ENCODE measurements around the gene PPP1R8. TPM values are rescaled to one million over a fixed set of nuclear protein-coding genes. Genes with fewer than 3 reads are reported as not detected.
A peak's percentile ranks its signal among the peaks of the same experiment; 100 is the strongest.
"Not testable (repeated sequence)": the region's sequence is repeated elsewhere in the genome, so short reads cannot be mapped to it uniquely, and the experiment has no call there.

PPP1R8 gene
- total RNA-seq, 1 donor = 31.4 TPM

GRCh38 chr1:27858072-27858948 is 27.7 kb downstream of the PPP1R8 start:
- no peak overlapping the region for H3K4me3 ChIP-seq (ENCODE audit: low read length)

GRCh38 chr1:27858949-27859576 is 28.5 kb downstream of the PPP1R8 start:
- Histone ChIP-seq H3K4me3 (ENCODE audit: low read length) (no peak overlapping the region), H3K27me3 (ENCODE audit: insufficient read depth, low read length) (no peaks in the 10 kb centered on the region), H3K4me1 (ENCODE audit: insufficient read depth, low read length) (peaks cover 57% of the 10 kb centered on the region), H3K9me3 (ENCODE audit: low read depth, low read length) (no peaks in the 10 kb centered on the region)

More at GRCh38 chr1:27858072-27858948, 27.7 kb downstream of the PPP1R8 start:
- no peaks in the 10 kb centered on the region for H3K9me3 ChIP-seq (ENCODE audit: low read depth, low read length)
- H3K4me1 ChIP-seq (ENCODE audit: insufficient read depth, low read length) = peaks cover 49% of the 10 kb centered on the region
- H3K27me3 ChIP-seq (ENCODE audit: insufficient read depth, low read length) = no peaks in the 10 kb centered on the region

DNA sequence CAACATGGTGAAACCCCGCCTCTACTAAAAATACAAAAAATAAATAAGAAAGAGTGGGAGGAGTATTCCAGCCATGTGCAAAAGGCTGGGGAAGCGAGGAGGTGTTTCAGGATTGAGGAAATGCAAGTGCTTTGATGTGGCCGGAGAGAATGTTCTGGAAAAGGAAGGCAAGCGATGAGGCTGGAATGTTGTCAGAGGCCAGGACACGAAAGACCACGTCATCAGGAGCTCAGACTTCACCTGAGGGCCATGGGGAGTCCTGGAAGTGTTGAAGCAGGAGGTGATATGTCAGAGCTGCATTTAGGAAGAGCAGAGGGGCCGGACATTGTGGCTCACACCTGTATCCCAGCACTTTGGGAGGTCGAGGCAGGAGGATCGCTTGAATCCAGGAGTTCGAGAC is 30.9 kb downstream of the PPP1R8 start:
- Histone ChIP-seq H3K4me3 (ENCODE audit: low read length) (no peak overlapping the region), H3K9me3 (ENCODE audit: low read depth, low read length) (no peaks in the 10 kb centered on the region), H3K27me3 (ENCODE audit: insufficient read depth, low read length) (no peaks in the 10 kb centered on the region), H3K4me1 (ENCODE audit: insufficient read depth, low read length) (peaks cover 81% of the 10 kb centered on the region)

DNA sequence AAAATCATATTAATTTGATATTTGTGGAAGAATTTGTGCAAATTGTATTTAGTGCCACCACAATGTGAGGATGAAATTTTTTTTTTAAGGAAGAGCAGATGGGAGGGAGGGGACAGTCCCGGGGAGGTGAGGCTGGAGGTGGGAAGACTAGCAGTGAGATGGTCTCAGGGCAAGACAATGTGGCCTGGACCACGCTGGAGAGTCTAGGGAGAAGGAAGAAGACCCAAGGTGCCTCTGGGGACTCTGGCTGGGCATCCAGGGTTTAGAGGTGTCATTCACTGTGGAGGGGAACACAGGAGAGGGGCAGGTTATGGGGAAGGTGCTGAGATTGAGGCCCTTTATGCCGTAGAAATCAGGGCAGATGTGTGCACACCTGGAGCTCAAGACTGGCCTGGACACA is 31.4 kb downstream of the PPP1R8 start:
- H3K4me3 ChIP-seq (ENCODE audit: low read length) = no peak overlapping the region
- peaks cover 85% of the 10 kb centered on the region for H3K4me1 ChIP-seq (ENCODE audit: insufficient read depth, low read length)
- no peaks in the 10 kb centered on the region for H3K27me3 ChIP-seq (ENCODE audit: insufficient read depth, low read length)
- no peaks in the 10 kb centered on the region for H3K9me3 ChIP-seq (ENCODE audit: low read depth, low read length)

DNA sequence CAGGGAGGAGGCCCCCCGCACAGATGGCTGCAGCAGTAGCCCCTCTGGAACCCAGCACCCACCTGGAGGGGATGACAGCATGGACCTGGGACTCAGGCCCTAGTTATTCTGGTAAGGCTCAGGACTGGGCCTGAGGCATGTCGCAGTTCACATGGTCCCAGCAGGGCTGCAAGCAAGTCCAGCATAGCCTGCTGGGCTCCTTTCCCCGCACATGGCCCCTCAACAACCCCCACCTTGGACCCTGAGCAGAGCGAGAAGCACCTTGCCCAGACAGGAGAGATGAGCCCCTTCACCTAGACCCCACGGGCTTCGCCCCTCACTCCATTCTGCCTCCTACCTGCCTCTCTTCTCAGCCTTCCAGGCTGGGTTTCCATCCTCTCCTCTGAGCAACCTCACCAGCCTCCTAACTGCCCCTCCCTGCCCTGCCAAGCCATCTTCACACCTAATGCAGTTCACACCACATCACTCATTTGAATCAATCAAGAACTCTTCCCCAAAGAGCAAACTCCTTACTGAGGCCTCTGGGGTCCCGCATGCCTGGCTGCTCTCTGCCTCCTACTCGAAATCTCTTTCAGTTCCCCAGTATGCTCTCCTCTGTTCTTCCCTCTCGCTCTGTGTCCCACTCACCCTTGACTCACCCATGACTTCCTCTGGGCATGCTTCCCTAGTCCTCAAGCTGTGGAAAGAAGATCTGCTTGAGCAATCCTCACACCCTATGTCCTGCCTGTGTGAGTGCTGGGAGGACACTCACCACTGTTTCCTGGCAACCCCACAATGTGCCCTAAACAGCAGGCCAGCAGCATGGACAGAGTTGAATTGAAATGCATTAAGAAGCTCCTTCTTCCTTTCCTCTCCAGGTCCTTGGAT is 32.3 kb downstream of the PPP1R8 start:
- no peaks in the 10 kb centered on the region for H3K27me3 ChIP-seq (ENCODE audit: insufficient read depth, low read length)
- peaks cover 94% of the 10 kb centered on the region for H3K4me1 ChIP-seq (ENCODE audit: insufficient read depth, low read length)
- no peak overlapping the region for H3K4me3 ChIP-seq (ENCODE audit: low read length)
- no peaks in the 10 kb centered on the region for H3K9me3 ChIP-seq (ENCODE audit: low read depth, low read length)

GRCh38 chr1:27863538-27863915 is 32.9 kb downstream of the PPP1R8 start:
- no peaks in the 10 kb centered on the region for H3K27me3 ChIP-seq (ENCODE audit: insufficient read depth, low read length)
- H3K9me3 ChIP-seq (ENCODE audit: low read depth, low read length) = no peaks in the 10 kb centered on the region
- no peak overlapping the region for H3K4me3 ChIP-seq (ENCODE audit: low read length)
- peaks cover 96% of the 10 kb centered on the region for H3K4me1 ChIP-seq (ENCODE audit: insufficient read depth, low read length)

DNA sequence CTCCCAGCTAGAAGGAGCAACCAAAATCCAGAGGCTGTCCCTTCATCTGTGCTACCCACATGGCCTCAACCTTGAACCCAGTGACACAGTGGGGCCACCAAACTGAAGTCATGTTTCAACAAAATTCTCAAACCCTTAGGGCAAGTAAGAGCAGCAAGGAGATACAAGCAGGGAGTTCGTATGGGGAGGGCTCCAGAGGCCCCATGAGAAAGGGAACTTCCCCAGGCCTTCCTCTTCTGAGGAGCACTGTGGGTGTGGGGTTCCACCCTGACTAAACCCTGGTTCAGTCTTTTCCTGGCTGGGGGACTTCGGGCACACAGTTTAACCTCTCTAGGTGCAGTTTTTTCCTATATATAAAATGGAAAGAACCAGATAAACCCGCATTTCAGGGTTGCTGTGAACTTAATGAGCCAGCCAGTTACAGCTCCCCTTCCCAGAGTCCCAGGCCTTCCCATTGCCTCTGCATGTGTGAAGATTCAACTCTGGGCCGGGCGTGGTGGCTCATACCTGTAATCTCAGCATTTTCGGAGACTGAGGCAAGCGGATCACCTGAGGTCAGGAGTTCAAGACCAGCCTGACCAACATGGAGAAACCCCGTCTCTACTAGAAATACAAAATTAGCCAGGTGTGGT is 33.8 kb downstream of the PPP1R8 start:
- H3K27me3 ChIP-seq (ENCODE audit: insufficient read depth, low read length) = no peaks in the 10 kb centered on the region
- no peak overlapping the region for H3K4me3 ChIP-seq (ENCODE audit: low read length)
- peaks cover 96% of the 10 kb centered on the region for H3K4me1 ChIP-seq (ENCODE audit: insufficient read depth, low read length)
- no peaks in the 10 kb centered on the region for H3K9me3 ChIP-seq (ENCODE audit: low read depth, low read length)

DNA sequence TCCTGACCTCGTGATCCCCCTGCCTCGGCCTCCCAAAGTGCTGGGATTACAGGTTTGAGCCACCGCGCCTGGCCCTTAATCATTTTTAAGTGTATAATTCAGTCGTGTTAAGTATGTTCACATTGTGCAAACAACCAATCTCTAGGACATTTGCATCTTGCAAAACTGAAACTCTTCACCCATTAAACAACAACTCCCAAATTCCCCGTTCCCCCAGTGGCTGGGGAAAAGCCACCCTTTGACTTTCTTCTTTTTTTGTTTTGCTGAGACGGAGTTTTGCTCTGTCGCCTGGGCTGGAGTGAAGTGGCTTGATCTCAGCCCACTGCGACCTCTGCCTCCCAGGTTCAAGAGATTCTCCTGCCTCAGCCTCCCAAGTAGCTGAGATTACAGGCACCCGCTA is 35.2 kb downstream of the PPP1R8 start:
- no peaks in the 10 kb centered on the region for H3K9me3 ChIP-seq (ENCODE audit: low read depth, low read length)
- no peaks in the 10 kb centered on the region for H3K27me3 ChIP-seq (ENCODE audit: insufficient read depth, low read length)
- H3K4me1 ChIP-seq (ENCODE audit: insufficient read depth, low read length) = peaks cover 96% of the 10 kb centered on the region

DNA sequence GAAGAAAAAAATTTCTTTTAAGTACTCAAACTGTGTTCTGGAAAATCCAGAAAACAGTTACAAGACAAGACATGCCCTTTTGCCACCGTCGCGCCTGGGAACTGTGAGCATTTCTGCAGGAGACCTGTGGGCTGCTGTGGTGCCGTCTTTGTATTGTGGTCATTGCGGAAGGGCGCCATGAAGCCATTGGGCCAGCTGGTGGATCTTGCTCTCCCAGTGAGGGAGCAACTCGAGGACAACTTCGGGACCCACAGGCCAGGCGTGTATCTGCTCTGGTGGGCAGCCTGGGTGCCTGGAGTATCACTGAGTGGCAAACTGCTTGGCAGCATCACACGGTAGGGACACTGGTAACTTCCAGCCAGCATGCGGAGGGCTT is 38.0 kb downstream of the PPP1R8 start:
- H3K27me3 ChIP-seq (ENCODE audit: insufficient read depth, low read length) = no peaks in the 10 kb centered on the region
- no peak overlapping the region for H3K4me3 ChIP-seq (ENCODE audit: low read length)

More for the DNA sequence above, 35.2 kb downstream of the PPP1R8 start:
- H3K4me3 ChIP-seq (ENCODE audit: low read length) = no peak overlapping the region

DNA sequence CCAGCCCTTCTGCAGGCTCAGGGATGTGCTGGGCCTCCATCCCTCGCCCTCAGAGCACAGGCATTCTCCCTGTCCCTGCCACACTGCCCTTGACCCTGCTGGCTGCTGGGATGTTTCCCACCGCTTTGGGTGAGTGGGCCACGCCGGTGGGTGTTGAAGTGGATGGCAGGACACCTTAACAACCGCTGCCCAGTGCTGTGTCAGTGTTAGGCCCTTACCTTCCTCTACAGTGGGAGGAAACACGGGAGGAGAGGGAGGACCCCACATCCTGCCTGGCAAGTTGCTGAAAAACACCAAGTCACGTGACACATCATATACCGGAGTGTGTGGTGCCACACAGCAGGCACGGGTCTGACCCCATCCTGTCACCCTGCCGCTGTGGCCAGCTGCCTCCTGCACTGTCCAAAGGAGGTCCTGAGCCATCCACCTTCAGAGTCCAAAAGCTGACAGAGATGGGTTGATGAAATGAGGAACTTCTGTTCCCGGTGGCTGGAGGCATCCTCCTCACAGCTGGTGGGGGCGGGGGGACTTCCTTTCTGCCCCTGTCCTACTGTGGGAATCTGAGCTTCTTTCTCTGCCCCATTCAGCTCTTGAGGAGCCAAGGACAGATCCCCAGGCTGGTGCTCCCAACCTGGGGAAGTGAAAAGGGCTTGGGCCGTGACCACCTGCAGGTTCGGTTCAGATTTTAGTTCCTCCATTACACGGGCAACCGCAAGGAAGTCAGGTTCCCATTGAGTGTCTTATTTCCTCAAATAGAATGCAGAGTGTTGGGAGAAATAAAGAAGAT is 38.5 kb downstream of the PPP1R8 start:
- Histone ChIP-seq H3K27me3 (ENCODE audit: insufficient read depth, low read length) (no peaks in the 10 kb centered on the region), H3K4me1 (ENCODE audit: insufficient read depth, low read length) (peaks cover 91% of the 10 kb centered on the region), H3K4me3 (ENCODE audit: low read length) (no peak overlapping the region), H3K9me3 (ENCODE audit: low read depth, low read length) (no peaks in the 10 kb centered on the region)

More for the DNA sequence above, 38.0 kb downstream of the PPP1R8 start:
- no peaks in the 10 kb centered on the region for H3K9me3 ChIP-seq (ENCODE audit: low read depth, low read length)
- peaks cover 91% of the 10 kb centered on the region for H3K4me1 ChIP-seq (ENCODE audit: insufficient read depth, low read length)

- Histone ChIP-seq H3K4me3 (ENCODE audit: low read length) (no peak overlapping the region), H3K4me1 (ENCODE audit: insufficient read depth, low read length) (peaks cover 91% of the 10 kb centered on the region), H3K9me3 (ENCODE audit: low read depth, low read length) (no peaks in the 10 kb centered on the region), H3K27me3 (ENCODE audit: insufficient read depth, low read length) (no peaks in the 10 kb centered on the region)
Measured at GRCh38 chr1:27869719-27870085, 39.1 kb downstream of the PPP1R8 start.

DNA sequence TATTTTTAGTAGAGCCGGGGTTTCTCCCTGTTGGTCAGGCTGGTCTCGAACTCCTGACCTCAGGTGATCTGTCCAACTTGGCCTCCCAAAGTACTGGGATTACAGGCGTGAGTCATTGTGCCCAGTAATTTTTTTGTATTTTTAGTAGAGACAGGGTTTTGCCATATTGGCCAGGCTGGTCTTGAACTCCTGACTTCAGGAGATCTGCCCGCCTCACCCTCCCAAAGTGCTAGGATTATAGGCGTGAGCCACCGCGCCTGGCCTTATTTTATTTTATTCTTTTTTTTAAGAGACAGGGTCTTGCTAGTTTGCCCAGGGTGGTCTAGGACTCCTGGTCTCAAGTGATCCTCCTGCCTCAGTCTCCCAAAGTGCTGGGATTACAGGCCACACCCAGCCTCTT is 40.5 kb downstream of the PPP1R8 start:
- H3K4me1 ChIP-seq (ENCODE audit: insufficient read depth, low read length) = peaks cover 91% of the 10 kb centered on the region
- H3K4me3 ChIP-seq (ENCODE audit: low read length); H3K9me3 ChIP-seq (ENCODE audit: low read depth, low read length); H3K27me3 ChIP-seq (ENCODE audit: insufficient read depth, low read length): not testable (repeated sequence)

DNA sequence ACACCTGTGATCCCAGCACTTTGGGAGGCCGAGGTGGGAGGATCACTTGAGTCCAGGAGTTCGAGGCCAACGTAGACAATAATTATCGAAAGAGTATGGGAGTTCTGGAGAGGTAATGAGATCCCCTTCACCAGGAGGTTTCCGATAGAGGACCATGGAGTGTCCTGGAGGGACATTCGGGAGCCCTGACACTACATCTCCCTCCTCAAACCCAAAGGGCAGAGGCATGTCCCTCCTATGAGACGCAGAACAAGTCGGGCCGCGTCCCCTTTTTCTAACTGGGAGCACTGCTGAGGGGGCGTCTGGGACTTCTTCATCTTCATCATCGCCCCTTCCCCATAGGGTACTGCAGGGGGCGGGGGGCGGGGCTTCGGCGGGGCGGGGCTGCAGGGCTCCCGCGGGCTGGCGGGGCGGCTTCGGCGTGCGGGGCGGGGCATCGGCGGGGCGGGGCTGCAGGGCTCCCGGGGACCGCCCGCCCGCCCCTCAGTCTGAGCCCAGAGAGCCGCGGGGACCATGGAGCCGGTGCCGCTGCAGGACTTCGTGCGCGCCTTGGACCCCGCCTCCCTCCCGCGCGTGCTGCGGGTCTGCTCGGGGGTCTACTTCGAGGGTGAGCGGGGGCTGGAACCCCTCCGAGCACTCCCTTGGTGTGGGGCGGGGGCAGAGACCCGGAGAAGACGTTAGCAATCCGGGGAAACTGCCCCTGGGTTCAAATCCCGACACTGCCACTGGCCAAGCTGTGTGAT is 41.6 kb downstream of the PPP1R8 start, which contains the start of gene THEMIS2:
Gene THEMIS2 (plus strand): TSS at position 486 of the 743 bp plus-strand sequence. CDS start 28 bp downstream, at position 514.
- H3K9me3 ChIP-seq (ENCODE audit: low read depth, low read length) = no peaks in the 10 kb centered on the region
- peaks cover 91% of the 10 kb centered on the region for H3K4me1 ChIP-seq (ENCODE audit: insufficient read depth, low read length)
- H3K4me3 ChIP-seq (ENCODE audit: low read length) = peak within 1 kb of the TSS; percentile 98
- no peaks in the 10 kb centered on the region for H3K27me3 ChIP-seq (ENCODE audit: insufficient read depth, low read length)
